IMR-90 (cell line): Measurements from ENCODE around the gene AMPD3. TPM values are rescaled to one million over a fixed set of nuclear protein-coding genes. Genes with fewer than 3 reads are reported as not detected.

Source experiments
- ATAC-seq: fragments of 200-7000 bp; cut with Tn5 transposase; 2 replicates; pipeline ENCODE4 v1.9.1; 2020; ENCODE audit warnings: low read depth, mild to moderate bottlenecking, moderate library complexity
- BruUV-seq: library from RNA; stranded (reverse); fragments of 400-500 nt; replicated peaks from 2 replicates; lab custom pipeline; 2021; lab: Mats Ljungman, UMichigan
- CTCF ChIA-PET: fragments of 300-600 bp; formaldehyde crosslinking; extraction: SDS; loops from one replicate; lab custom pipeline; 2021; ENCODE audit warnings: antibody characterized with exemption; lab: Yijun Ruan, JAX
- POLR2A ChIA-PET: fragments of 300-600 bp; sonication (Branson Sonifier 250); formaldehyde crosslinking; loops from one replicate; lab custom pipeline; 2022; ENCODE audit warnings: antibody characterized with exemption; ENCODE audit not compliant: unreplicated experiment; lab: Charles Lee
- DNase-seq: peaks from one replicate; pipeline ENCODE4 v3.0.0; 2013
- H2AFZ ChIP-seq: replicated peaks from 2 replicates; pipeline ENCODE3; 2013; ENCODE audit warnings: low read length, mild to moderate bottlenecking; ENCODE audit not compliant: poor library complexity
- H2AK5ac ChIP-seq: 2 replicates; pipeline ENCODE4 v1.6.1; 2013; ENCODE audit warnings: low read depth, low read length, inconsistent platforms
- H2AK9ac ChIP-seq: replicated peaks from 2 replicates; pipeline ENCODE3; 2013; ENCODE audit warnings: mild to moderate bottlenecking, low read depth, low read length, moderate library complexity; ENCODE audit not compliant: poor library complexity
- H2BK120ac ChIP-seq: 2 replicates; pipeline ENCODE4 v1.6.1; 2013; ENCODE audit warnings: low read depth, low read length, inconsistent platforms
- H2BK15ac ChIP-seq: 3 replicates; pipeline ENCODE4 v1.6.1; 2013; ENCODE audit warnings: low read depth, low read length, inconsistent platforms
- H2BK20ac ChIP-seq: 2 replicates; pipeline ENCODE4 v1.6.1; 2013; ENCODE audit warnings: low read depth, mild to moderate bottlenecking, inconsistent platforms, low read length, moderate library complexity
- H2BK5ac ChIP-seq: 2 replicates; pipeline ENCODE4 v1.6.1; 2013; ENCODE audit warnings: mild to moderate bottlenecking, low read depth, low read length, inconsistent platforms; ENCODE audit not compliant: poor library complexity, severe bottlenecking
- H3K14ac ChIP-seq: replicated peaks from 2 replicates; pipeline ENCODE4 v1.6.1; 2013; ENCODE audit warnings: low read depth, low read length, inconsistent platforms
- H3K18ac ChIP-seq: 2 replicates; pipeline ENCODE4 v1.6.1; 2013; ENCODE audit warnings: low read depth, low read length, control low read depth
- H3K23ac ChIP-seq: 2 replicates; pipeline ENCODE4 v1.6.1; 2013; ENCODE audit warnings: low read depth, low read length, inconsistent platforms
- H3K27ac ChIP-seq: 2 replicates; pipeline ENCODE4 v1.5.1; 2013; ENCODE audit warnings: mild to moderate bottlenecking, control low read depth, low read length; ENCODE audit not compliant: insufficient read depth
- H3K27me3 ChIP-seq: 2 replicates; pipeline ENCODE4 v1.6.1; 2013; ENCODE audit warnings: low read length; ENCODE audit not compliant: control insufficient read depth, insufficient read depth
- H3K36me3 ChIP-seq: 2 replicates; pipeline ENCODE4 v1.6.1; 2013; ENCODE audit warnings: low read length, mixed read lengths; ENCODE audit not compliant: control insufficient read depth, insufficient read depth
- H3K4ac ChIP-seq: 2 replicates; pipeline ENCODE4 v1.6.1; 2013; ENCODE audit warnings: low read depth, low read length, inconsistent platforms
- H3K4me1 ChIP-seq: 2 replicates; pipeline ENCODE4 v1.6.1; 2013; ENCODE audit warnings: low read length, mixed read lengths; ENCODE audit not compliant: control insufficient read depth, insufficient read depth
- H3K4me2 ChIP-seq: 2 replicates; pipeline ENCODE4 v1.6.1; 2013; ENCODE audit warnings: low read depth, mild to moderate bottlenecking, control low read depth, low read length, moderate library complexity
- H3K4me3 ChIP-seq: 2 replicates; pipeline ENCODE4 v1.5.1; 2013; ENCODE audit warnings: low read depth, mild to moderate bottlenecking, control low read depth, low read length, moderate library complexity; ENCODE audit not compliant: insufficient read depth
- H3K56ac ChIP-seq: 2 replicates; pipeline ENCODE4 v1.6.1; 2013; ENCODE audit warnings: low read length, inconsistent platforms; ENCODE audit not compliant: insufficient read depth; ENCODE audit errors: extremely low read depth
- H3K79me1 ChIP-seq, 2 experiments: 2 replicates each; pipeline ENCODE4 v1.6.1; 2013; ENCODE audit warnings: low read length in 2 of 2, inconsistent platforms in 1 of 2, low read depth in 1 of 2
- H3K9ac ChIP-seq: 2 replicates; pipeline ENCODE4 v1.6.1; 2013; ENCODE audit warnings: low read depth, low read length, control low read depth
- H3K9me1 ChIP-seq: 2 replicates; pipeline ENCODE4 v1.6.1; 2013; ENCODE audit warnings: low read length, inconsistent platforms; ENCODE audit not compliant: insufficient read depth
- H3K9me3 ChIP-seq: 2 replicates; pipeline ENCODE4 v1.6.1; 2013; ENCODE audit warnings: low read length; ENCODE audit not compliant: control insufficient read depth, insufficient read depth
- H4K20me1 ChIP-seq: 2 replicates; pipeline ENCODE4 v1.6.1; 2013; ENCODE audit warnings: low read length, inconsistent platforms; ENCODE audit not compliant: insufficient read depth
- H4K5ac ChIP-seq: 2 replicates; pipeline ENCODE4 v1.6.1; 2013; ENCODE audit warnings: mild to moderate bottlenecking, low read depth, low read length, control low read depth
- H4K8ac ChIP-seq, 2 experiments: 2 replicates each; pipeline ENCODE4 v1.6.1; 2013; ENCODE audit warnings: low read depth in 2 of 2, low read length in 2 of 2, control low read depth in 1 of 2, inconsistent platforms in 1 of 2
- H4K91ac ChIP-seq: 2 replicates; pipeline ENCODE4 v1.6.1; 2013; ENCODE audit warnings: low read depth, low read length, inconsistent platforms; ENCODE audit not compliant: insufficient read depth
- BHLHE40 ChIP-seq: fragments of 150-350 bp; IDR thresholded peaks from 2 replicates; pipeline ENCODE4 v1.6.1; 2016; ENCODE audit warnings: mild to moderate bottlenecking, low read depth, low read length
- CEBPB ChIP-seq: IDR thresholded peaks from 2 replicates; pipeline ENCODE4 v1.6.1; 2012; ENCODE audit warnings: low read depth, low read length, improper control_type of control experiment
- CHD1 ChIP-seq: IDR thresholded peaks from 2 replicates; pipeline ENCODE4 v1.6.1; 2012; ENCODE audit warnings: low read depth, low read length, improper control_type of control experiment
- CTCF ChIP-seq: conservative IDR thresholded peaks from 2 replicates; pipeline ENCODE4 v1.5.1; 2012; ENCODE audit warnings: mild to moderate bottlenecking, low read depth, low read length, improper control_type of control experiment
- ELK1 ChIP-seq: fragments of 150-350 bp; IDR thresholded peaks from 2 replicates; pipeline ENCODE4 v1.6.1; 2016; ENCODE audit warnings: low read depth, mild to moderate bottlenecking, low read length, moderate library complexity, borderline replicate concordance
- FOS ChIP-seq: fragments of 150-350 bp; IDR thresholded peaks from 2 replicates; pipeline ENCODE4 v1.6.1; 2016; ENCODE audit warnings: low read depth, low read length
- MAFK ChIP-seq: IDR thresholded peaks from 2 replicates; pipeline ENCODE4 v1.6.1; 2012; ENCODE audit warnings: low read depth, low read length, improper control_type of control experiment
- MAZ ChIP-seq: IDR thresholded peaks from 2 replicates; pipeline ENCODE4 v1.6.1; 2012; ENCODE audit warnings: low read depth, mild to moderate bottlenecking, low read length, improper control_type of control experiment, moderate library complexity, borderline replicate concordance
- MXI1 ChIP-seq: IDR thresholded peaks from 2 replicates; pipeline ENCODE4 v1.6.1; 2012; ENCODE audit warnings: low read depth, mild to moderate bottlenecking, low read length, moderate library complexity, borderline replicate concordance
- NFE2L2 ChIP-seq: fragments of 150-350 bp; IDR thresholded peaks from 2 replicates; pipeline ENCODE4 v1.6.1; 2016; ENCODE audit warnings: low read depth, mild to moderate bottlenecking, low read length
- POLR2A ChIP-seq: IDR thresholded peaks from 2 replicates; pipeline ENCODE4 v1.6.1; 2012; ENCODE audit warnings: mild to moderate bottlenecking, low read depth, low read length
- RAD21 ChIP-seq: IDR thresholded peaks from 2 replicates; pipeline ENCODE4 v1.6.1; 2012; ENCODE audit warnings: low read length, improper control_type of control experiment
- RCOR1 ChIP-seq: IDR thresholded peaks from 2 replicates; pipeline ENCODE4 v1.6.1; 2012; ENCODE audit warnings: mild to moderate bottlenecking, low read length, improper control_type of control experiment; ENCODE audit not compliant: insufficient replicate concordance
- RFX5 ChIP-seq: IDR thresholded peaks from 2 replicates; pipeline ENCODE4 v1.8.0; 2012; ENCODE audit warnings: low read depth, mild to moderate bottlenecking, low read length, moderate library complexity
- SMC3 ChIP-seq: fragments of 150-350 bp; IDR thresholded peaks from 2 replicates; pipeline ENCODE4 v1.6.1; 2016; ENCODE audit warnings: low read depth, mild to moderate bottlenecking, antibody characterized with exemption, low read length, moderate library complexity
- USF2 ChIP-seq: fragments of 150-350 bp; IDR thresholded peaks from 2 replicates; pipeline ENCODE4 v1.6.1; 2017; ENCODE audit warnings: mild to moderate bottlenecking, antibody characterized with exemption, low read length, low read depth
- WGBS, 2 experiments: methylation state at CpG; one replicate each; pipeline versions ENCODE4 v1.1.5 to v1.1.7; 2013; ENCODE audit warnings: missing lambda C conversion rate in 2 of 2; ENCODE audit not compliant: insufficient read length in 1 of 2; ENCODE audit errors: extremely low coverage in 2 of 2; 5-methylcytosine and 5-hydroxymethylcytosine counted together
- dilution Hi-C: fragments of 300-500 bp; cut with HindIII; formaldehyde crosslinking; loops from one replicate; pipeline ENCODE4 v1.14.3; 2018; ENCODE audit warnings: low sequenced_read_pairs; ENCODE audit not compliant: unreplicated experiment
- in situ Hi-C: fragments of 300-500 bp; cut with MboI; formaldehyde crosslinking; loops from 3 replicates; pipeline ENCODE4 v1.14.3; 2019; ENCODE audit warnings: low sequenced_read_pairs, inconsistent platforms, mixed read lengths
- intact Hi-C: fragments of 100-400 bp; cut with micrococcal nuclease; formaldehyde crosslinking; loops from 2 replicates; pipeline ENCODE4 v1.10.0; 2022
- polyA plus RNA-seq, 3 experiments: library from polyadenylated mRNA; depleted of rRNA; stranded (reverse); fragments of >200 nt; gene quantifications; 2 replicates each; pipeline ENCODE4 v1.2.3, GENCODE V29; 2012; ENCODE audit warnings: low replicate concordance in 1 of 3
- total RNA-seq: library from RNA; depleted of rRNA; stranded (reverse); fragments of >200 nt; gene quantifications from 2 replicates; pipeline ENCODE4 v1.2.3, GENCODE V29; 2012

AMPD3 gene
- total and polyA plus RNA-seq, 2 of the 4 experiments (the other 2 are of a cell fraction) = 8.6 to 12.1 TPM

- 0 out of 2 replicates have a peak, but pooled peaks cover 11% of the 10 kb centered on the region for H3K9me1 ChIP-seq
- no TSS peak for BruUV-seq
- no peak overlapping the region for H4K8ac ChIP-seq
- intact Hi-C loops = loop anchor here (10.0 kb wide), 1 partner anchor 195 kb away; no protein-coding TSS in a partner anchor
- in situ Hi-C loops = no loop called here
- H3K27ac ChIP-seq = no peak overlapping the region
- no peak overlapping the region for H3K18ac ChIP-seq
- no peak overlapping the region for H2AK5ac ChIP-seq
- dilution Hi-C loops = loop anchor here (25.0 kb wide), 1 partner anchor 218 kb away; no protein-coding TSS in a partner anchor
- DNase-seq (no peak), ATAC-seq (no peak)
- TF ChIP-seq USF2 (no peak), MXI1 (no peak), MAFK (no peak), FOS (no peak), MAZ (no peak), CHD1 (no peak), POLR2A (no peak), CEBPB (no peak), ELK1 (no peak), SMC3 (no peak), NFE2L2 (no peak), BHLHE40 (no peak), CTCF (no peak), RCOR1 (no peak), RAD21 (no peak), RFX5 (no peak)
- H3K14ac ChIP-seq = no peak overlapping the region
- no peak overlapping the region for H2AK9ac ChIP-seq
- H3K9me3 ChIP-seq = no peaks in the 10 kb centered on the region
- no peak overlapping the region for H4K91ac ChIP-seq
- H2AFZ ChIP-seq = no peak overlapping the region
- POLR2A ChIA-PET = no interaction called here
- H4K5ac ChIP-seq = no peak overlapping the region
- no peak overlapping the region for H2BK120ac ChIP-seq
- H2BK5ac ChIP-seq = no peak overlapping the region
- H3K36me3 ChIP-seq = peaks cover 12% of the 10 kb centered on the region
- H2BK15ac ChIP-seq = no peak overlapping the region
- no peaks in the 10 kb centered on the region for H3K27me3 ChIP-seq
- CTCF ChIA-PET = interaction anchor here (0.8 kb wide), 1 partner anchor 216 kb away, joined by 3 read pairs; no protein-coding TSS in a partner anchor
- no peak overlapping the region for H3K4ac ChIP-seq
- no peak overlapping the region for H3K23ac ChIP-seq
- H4K20me1 ChIP-seq = no peaks in the 10 kb centered on the region
- H2BK20ac ChIP-seq = no peak overlapping the region
- H3K4me3 ChIP-seq = no peak overlapping the region
- H3K4me1 ChIP-seq = peaks cover 8% of the 10 kb centered on the region
- peaks cover 0 to 22% of the 10 kb centered on the region in 2 experiments; a peak in 3 of 4 replicates for H3K79me1 ChIP-seq
- H3K4me2 ChIP-seq = no peak overlapping the region
- WGBS, 2 experiments = no CpG with 5 or more reads among the region's 2 CpGs
- H3K56ac ChIP-seq = no peak overlapping the region
- H3K9ac ChIP-seq = no peak overlapping the region
Observed at GRCh38 chr11:10519630-10520029, 64.6 kb downstream of the AMPD3 start.
